GM21528 (cell line): ENCODE measurements around the gene MAST4.

Source experiments
- ATAC-seq: cut with Tn5 transposase; IDR thresholded peaks from one replicate; pipeline ENCODE4 v1.9.1; 2021; ENCODE audit warnings: mild to moderate bottlenecking, moderate library complexity; ENCODE audit not compliant: unreplicated experiment, low FRiP score

The MAST4 gene

GRCh38 chr5:66892716-66893115 is 296.5 kb downstream of the MAST4 start:
- ATAC-seq: no peak

GRCh38 chr5:66894480-66895240 is 298.5 kb downstream of the MAST4 start:
- no peak for ATAC-seq

- no peak for ATAC-seq
Measured at GRCh38 chr5:66896171-66896570, 300.0 kb downstream of the MAST4 start.

GRCh38 chr5:66897356-66897755 is 301.2 kb downstream of the MAST4 start:
- ATAC-seq: no peak

GRCh38 chr5:66898241-66898995 is 302.2 kb downstream of the MAST4 start:
- ATAC-seq: no peak

GRCh38 chr5:66903218-66903617 is 307.0 kb downstream of the MAST4 start:
- ATAC-seq: no peak

- ATAC-seq: no peak
Measured at GRCh38 chr5:66903709-66904108, 307.5 kb downstream of the MAST4 start.

GRCh38 chr5:66904189-66904588 is 308.0 kb downstream of the MAST4 start:
- ATAC-seq: no peak

- ATAC-seq: no peak
Measured at GRCh38 chr5:66906021-66906420, 309.8 kb downstream of the MAST4 start.

- no peak for ATAC-seq
Measured at GRCh38 chr5:66908230-66908629, 312.0 kb downstream of the MAST4 start.

GRCh38 chr5:66909364-66909763 is 313.2 kb downstream of the MAST4 start:
- no peak for ATAC-seq

GRCh38 chr5:66912787-66913186 is 316.6 kb downstream of the MAST4 start:
- ATAC-seq: no peak

- no peak for ATAC-seq
Measured at GRCh38 chr5:66915531-66915930, 319.3 kb downstream of the MAST4 start.

GRCh38 chr5:66922881-66923280 is 326.7 kb downstream of the MAST4 start:
- no peak for ATAC-seq

- no peak for ATAC-seq
Measured at GRCh38 chr5:66923457-66923856, 327.3 kb downstream of the MAST4 start.

GRCh38 chr5:66923922-66924321 is 327.7 kb downstream of the MAST4 start:
- no peak for ATAC-seq

- ATAC-seq: no peak
Measured at GRCh38 chr5:66927140-66927539, 330.9 kb downstream of the MAST4 start.

GRCh38 chr5:66929281-66929680 is 333.1 kb downstream of the MAST4 start:
- ATAC-seq: no peak

- ATAC-seq: no peak
Measured at GRCh38 chr5:66929995-66930394, 333.8 kb downstream of the MAST4 start.

- ATAC-seq: no peak
Measured at GRCh38 chr5:66931651-66932050, 335.5 kb downstream of the MAST4 start.

- no peak for ATAC-seq
Measured at GRCh38 chr5:66932457-66932856, 336.3 kb downstream of the MAST4 start.

GRCh38 chr5:66933066-66933465 is 336.9 kb downstream of the MAST4 start:
- ATAC-seq: no peak
